ENCODE data around the gene STKLD1.
"Not testable (repeated sequence)": the region's sequence is repeated elsewhere in the genome, so short reads cannot be mapped to it uniquely, and the experiment has no call there.

Gene STKLD1

DNA sequence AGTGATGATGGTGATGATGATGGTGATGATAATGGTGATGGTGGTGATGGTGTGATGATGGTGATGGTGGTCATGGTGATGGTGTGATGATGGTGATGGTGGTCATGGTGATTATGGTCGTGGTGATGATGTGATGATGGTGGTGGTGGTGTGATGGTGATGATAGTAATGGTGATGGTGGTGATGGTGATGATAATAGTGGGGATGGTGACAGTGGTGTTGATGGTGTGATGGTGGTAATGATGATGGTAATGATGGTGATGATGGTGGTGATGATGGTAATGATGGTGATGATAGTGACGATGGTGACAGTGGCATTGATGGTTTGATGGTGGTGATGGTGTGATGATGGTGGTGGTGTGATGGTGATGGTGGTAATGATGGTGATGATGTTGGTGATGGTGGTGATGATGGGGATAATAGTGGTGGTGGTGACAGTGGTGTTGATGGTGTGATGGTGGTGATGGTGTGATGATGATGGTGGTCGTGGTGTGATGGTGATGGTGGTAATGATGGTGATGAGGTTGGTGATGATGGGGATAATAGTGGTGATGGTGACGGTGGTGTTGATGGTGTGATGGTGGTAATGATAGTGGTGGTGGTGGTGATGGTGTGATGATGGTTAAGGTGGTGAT lies 6.5 kb downstream of the STKLD1 start:
- FAIRE-seq, result no peak

GRCh38 chr9:133383438-133383837 lies 7.3 kb downstream of the STKLD1 start:
- no peak for DNase-seq (ENCODE audit: insufficient read length, low spot score)
- no peak for FAIRE-seq

More for the DNA sequence above, 6.5 kb downstream of the STKLD1 start:
- no peak for DNase-seq (ENCODE audit: insufficient read length, low spot score)

GRCh38 chr9:133384736-133385321 lies 8.7 kb downstream of the STKLD1 start:
- DNase-seq (ENCODE audit: insufficient read length, low spot score), result no peak
- FAIRE-seq, result no peak

DNA sequence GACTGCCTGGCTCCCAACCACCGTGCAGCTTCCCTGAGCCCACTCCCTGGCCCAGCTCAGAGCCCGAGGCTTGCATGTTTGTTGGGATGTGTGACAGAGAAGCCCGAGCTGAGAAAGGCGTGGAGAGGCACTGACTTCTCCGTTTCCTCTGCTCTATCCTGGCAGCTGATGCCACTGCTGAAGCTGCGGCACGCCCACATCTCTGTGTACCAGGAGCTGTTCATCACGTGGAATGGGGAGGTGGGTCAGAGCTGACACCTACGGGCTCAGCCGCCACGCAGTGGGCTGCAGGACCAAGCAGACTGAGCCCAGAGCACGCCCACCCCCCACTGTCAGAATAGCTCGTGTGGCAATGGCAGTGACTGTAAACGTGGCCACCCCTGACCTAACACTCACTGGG lies 9.3 kb downstream of the STKLD1 start:
- FAIRE-seq, result no peak
- no peak for DNase-seq (ENCODE audit: insufficient read length, low spot score)

GRCh38 chr9:133386338-133386737 lies 10.2 kb downstream of the STKLD1 start:
- FAIRE-seq, result no peak
- no peak for DNase-seq (ENCODE audit: insufficient read length, low spot score)

GRCh38 chr9:133387680-133388079 lies 11.5 kb downstream of the STKLD1 start:
- FAIRE-seq (no peak), DNase-seq (ENCODE audit: insufficient read length, low spot score) (no peak)

GRCh38 chr9:133389025-133389557 lies 12.9 kb downstream of the STKLD1 start:
- FAIRE-seq, result no peak

GRCh38 chr9:133389562-133389961 lies 13.4 kb downstream of the STKLD1 start:
- FAIRE-seq, result no peak
- no peak for DNase-seq (ENCODE audit: insufficient read length, low spot score)

More at GRCh38 chr9:133389025-133389557, 12.9 kb downstream of the STKLD1 start:
- DNase-seq (ENCODE audit: insufficient read length, low spot score), result no peak

DNA sequence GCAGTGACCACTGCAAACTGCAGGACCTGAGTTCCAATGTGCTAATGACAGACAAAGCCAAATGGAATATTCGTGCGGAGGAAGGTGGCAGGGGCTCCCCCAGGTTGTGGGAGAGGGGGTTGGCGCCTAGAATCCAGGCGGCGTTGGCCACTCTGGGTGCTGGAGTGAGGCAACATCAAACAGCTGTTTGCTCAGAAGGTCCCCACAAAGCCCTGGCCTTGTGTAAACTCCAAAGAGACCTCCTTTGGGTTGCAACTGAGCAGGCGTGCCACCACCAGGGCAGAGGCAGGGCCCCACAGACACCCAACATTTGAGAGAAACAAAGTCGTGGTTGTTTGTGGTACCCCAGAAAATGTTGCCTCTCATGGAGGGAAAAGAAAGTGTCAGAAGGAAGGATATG lies 14.5 kb downstream of the STKLD1 start:
- FAIRE-seq (no peak), DNase-seq (ENCODE audit: insufficient read length, low spot score) (no peak)

DNA sequence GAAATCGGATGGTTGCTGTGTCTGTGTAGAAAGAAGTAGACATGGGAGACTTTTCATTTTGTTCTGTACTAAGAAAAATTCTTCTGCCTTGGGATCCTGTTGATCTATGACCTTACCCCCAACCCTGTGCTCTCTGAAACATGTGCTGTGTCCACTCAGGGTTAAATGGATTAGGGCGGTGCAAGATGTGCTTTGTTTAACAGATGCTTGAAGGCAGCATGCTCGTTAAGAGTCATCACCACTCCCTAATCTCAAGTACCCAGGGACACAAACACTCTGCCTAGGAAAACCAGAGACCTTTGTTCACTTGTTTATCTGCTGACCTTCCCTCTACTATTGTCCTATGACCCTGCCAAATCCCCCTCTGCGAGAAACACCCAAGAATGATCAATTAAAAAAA lies 15.3 kb downstream of the STKLD1 start:
- FAIRE-seq, result not testable (repeated sequence)

GRCh38 chr9:133392308-133392707 lies 16.1 kb downstream of the STKLD1 start:
- not testable (repeated sequence) for DNase-seq (ENCODE audit: insufficient read length, low spot score); FAIRE-seq

More for the DNA sequence above, 15.3 kb downstream of the STKLD1 start:
- DNase-seq (ENCODE audit: insufficient read length, low spot score), result not testable (repeated sequence)

DNA sequence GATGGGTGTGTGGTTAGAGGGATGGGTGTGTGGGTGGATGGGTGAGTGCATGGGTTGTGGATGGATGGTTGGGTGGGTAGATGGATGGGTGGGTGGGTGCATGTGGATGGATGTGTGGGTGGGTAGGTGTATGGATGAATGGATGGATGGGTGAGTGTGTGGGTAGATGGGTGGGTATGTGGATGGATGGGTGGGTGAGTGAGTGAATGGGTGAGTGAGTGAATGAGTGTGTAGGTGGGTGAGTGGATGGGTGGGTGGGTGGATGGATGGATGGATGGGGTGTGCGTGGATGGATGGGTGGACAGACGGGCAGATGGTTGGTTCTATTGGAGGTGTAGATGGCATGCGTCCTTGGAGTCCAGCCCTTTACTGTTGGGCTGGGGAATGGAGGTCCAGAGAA lies 17.2 kb downstream of the STKLD1 start:
- FAIRE-seq, result no peak
- DNase-seq (ENCODE audit: insufficient read length, low spot score), result no peak

DNA sequence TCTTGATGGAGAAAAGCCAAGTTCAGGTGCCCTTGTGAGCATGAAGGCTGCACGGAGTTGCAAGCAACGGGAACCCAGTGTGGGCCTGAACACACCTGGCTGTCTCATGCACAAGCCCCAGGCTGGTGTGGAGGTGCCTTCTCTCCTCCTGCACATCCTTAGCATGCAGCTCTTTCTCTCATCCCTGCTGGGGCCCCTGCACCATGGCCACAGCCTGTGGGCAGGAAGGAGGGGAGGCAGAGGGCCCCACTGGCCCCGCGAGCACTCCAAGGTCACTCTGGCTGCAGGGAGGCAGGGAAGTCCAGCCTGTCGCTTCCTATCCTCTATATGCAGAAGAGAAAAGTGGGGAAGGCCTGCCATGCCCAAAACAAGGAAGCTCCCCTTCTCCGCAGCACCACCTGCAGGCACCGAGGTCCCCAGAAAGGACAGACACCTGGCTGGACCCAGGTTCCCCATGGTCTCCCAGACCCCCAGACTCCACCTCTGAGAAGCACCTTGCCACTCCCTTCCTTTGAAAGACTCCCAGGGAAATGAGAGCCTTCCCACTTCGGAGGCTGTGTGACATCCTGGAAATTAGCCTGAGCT lies 18.6 kb downstream of the STKLD1 start:
- DNase-seq (ENCODE audit: insufficient read length, low spot score) (no peak), FAIRE-seq (no peak)

DNA sequence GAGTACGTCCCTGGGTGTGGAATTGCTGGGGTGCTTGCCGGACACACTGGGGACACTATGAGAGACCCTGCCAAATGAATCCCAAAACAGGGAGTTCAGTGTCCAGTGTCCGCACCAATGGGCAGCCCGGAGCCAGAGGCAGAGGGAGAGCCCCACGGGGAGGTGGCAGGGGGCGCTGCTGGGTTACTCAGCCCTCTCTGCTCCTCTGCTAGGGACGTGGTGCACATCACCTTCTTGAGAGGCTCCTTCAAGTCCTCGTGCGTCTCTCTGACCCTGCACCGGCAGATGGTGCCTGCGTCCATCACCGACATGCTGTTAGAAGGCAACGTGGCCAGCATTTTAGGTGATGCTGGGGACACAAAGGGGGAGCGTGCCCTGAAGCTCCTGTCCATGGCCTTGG lies 20.8 kb downstream of the STKLD1 start:
- DNase-seq (ENCODE audit: insufficient read length, low spot score) (no peak), FAIRE-seq (no peak)

GRCh38 chr9:133397370-133397769 lies 21.2 kb downstream of the STKLD1 start:
- no peak for DNase-seq (ENCODE audit: insufficient read length, low spot score)
- FAIRE-seq, result no peak

GRCh38 chr9:133397895-133398294 lies 21.7 kb downstream of the STKLD1 start:
- no peak for FAIRE-seq
- DNase-seq (ENCODE audit: insufficient read length, low spot score), result no peak

DNA sequence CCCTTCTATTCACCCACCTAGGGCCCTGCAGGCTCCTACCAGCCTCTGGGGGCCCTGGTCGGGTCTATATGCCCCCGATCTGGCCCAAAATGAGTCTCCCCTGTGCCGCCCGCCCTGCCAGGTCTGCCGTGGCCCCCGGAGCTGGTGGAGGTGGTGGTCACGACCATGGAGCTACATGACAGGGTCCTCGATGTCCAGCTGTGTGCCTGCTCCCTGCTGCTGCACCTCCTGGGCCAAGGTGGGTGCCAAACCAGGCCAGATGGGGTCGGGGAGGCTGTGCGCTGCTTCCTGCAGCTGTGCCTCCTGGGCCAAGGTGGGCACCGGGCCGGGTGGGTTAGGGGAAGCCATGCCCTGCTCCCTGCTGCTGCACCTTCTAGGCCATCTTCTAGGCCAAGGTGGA lies 24.1 kb downstream of the STKLD1 start:
- no peak for FAIRE-seq
- no peak for DNase-seq (ENCODE audit: insufficient read length, low spot score)

DNA sequence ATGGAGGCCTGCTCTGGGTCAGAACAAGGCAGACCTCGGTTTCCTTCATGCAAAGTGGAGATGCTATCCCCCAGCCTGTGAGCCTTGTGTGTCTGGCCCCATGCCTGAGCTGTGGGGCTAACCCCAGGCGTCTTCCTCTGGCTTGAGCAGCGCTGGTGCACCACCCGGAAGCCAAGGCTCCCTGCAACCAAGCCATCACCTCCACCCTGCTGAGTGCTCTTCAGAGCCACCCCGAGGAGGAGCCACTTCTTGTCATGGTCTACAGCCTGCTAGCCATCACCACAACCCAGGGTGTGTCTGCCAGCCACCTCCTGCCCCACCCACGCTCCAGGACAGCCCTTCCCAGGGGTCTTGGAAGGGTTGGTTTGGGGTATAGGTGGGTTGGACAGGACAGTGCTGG lies 25.4 kb downstream of the STKLD1 start:
- FAIRE-seq, result no peak

DNA sequence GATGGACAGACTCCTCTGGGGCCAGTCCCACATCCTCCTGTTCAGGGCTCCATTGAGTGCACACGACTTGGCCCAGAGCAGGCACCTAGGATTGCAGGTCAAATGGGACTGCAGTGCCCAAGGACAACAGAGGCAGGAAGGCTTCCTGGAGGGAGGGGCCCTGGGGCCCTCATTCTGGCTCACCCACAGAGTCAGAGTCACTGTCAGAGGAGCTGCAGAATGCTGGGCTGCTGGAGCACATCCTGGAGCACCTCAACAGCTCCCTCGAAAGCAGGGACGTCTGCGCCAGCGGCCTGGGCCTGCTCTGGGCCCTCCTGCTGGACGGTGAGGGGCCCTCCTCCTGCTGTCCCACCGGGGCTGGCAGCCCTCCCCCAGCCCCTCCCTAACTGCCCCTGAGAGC lies 26.5 kb downstream of the STKLD1 start:
- FAIRE-seq (no peak), DNase-seq (ENCODE audit: insufficient read length, low spot score) (no peak)

More for the DNA sequence above, 25.4 kb downstream of the STKLD1 start:
- no peak for DNase-seq (ENCODE audit: insufficient read length, low spot score)

DNA sequence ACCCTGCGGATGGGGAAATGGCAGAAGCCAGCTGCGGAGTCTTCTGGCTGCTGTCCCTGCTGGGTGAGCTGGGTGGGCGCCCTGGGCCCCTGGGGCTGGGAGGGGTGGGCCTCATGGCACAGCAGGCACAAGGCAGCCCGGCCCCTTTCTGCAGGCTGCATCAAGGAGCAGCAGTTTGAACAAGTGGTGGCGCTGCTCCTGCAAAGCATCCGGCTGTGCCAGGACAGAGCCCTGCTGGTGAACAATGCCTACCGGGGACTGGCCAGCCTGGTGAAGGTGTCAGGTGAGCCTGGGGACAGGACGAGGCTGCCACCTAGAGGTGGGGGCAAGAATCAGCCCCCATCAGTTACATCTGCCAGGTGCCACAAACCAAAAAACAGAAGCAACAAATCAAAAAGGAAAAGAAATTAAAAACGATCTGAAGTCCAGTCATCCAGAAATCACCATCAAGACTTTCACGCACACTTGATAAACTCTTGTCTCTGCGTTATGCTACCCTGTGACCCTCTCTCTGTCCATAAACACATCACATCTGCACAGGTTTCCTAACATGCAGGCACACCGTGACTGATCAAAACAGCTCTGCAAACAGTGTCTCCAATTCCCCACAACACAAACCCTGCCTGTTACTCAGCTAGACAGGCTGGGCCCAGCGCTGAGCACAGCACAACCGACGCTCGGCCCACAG lies 27.7 kb downstream of the STKLD1 start:
- DNase-seq (ENCODE audit: insufficient read length, low spot score), result peak; percentile 23
- no peak for FAIRE-seq

- DNase-seq (ENCODE audit: insufficient read length, low spot score), result no peak
- FAIRE-seq, result no peak
These were observed 28.4 kb downstream of the STKLD1 start for GRCh38 chr9:133404454-133405002.
